HCT116 (cell line): ENCODE results near the gene RPL29. TPM values are rescaled to one million over a fixed set of nuclear protein-coding genes. Genes with fewer than 3 reads are reported as not detected.

Experiments used
- ATAC-seq: fragments of 200-7000 bp; cut with Tn5 transposase; 2 replicates; pipeline ENCODE4 v1.9.1; 2020; ENCODE audit warnings: mild to moderate bottlenecking, moderate library complexity
- BruUV-seq: library from RNA; stranded (reverse); fragments of 400-500 nt; replicated peaks from 2 replicates; lab custom pipeline; 2021; lab: Mats Ljungman, UMichigan
- CTCF ChIA-PET: fragments of 300-600 bp; sonication (Branson Sonifier 250); formaldehyde crosslinking; loops from one replicate; lab custom pipeline; 2021; ENCODE audit warnings: antibody characterized with exemption; lab: Charles Lee
- POLR2A ChIA-PET: fragments of 300-600, 350-600 bp; sonication (Branson Sonifier 250); formaldehyde crosslinking; loops from one replicate; lab custom pipeline; 2021; ENCODE audit warnings: antibody characterized with exemption; lab: Charles Lee
- RAD21 ChIA-PET, 2 experiments: fragments of 300-600 bp; sonication (Branson Sonifier 250); formaldehyde crosslinking; loops; one replicate each; lab custom pipeline; 2023; ENCODE audit warnings: low total read pairs in 2 of 2; ENCODE audit not compliant: uncharacterized antibody in 2 of 2, unreplicated experiment in 2 of 2, low non-redundant PET in 1 of 2; lab: Charles Lee
- DNase-seq: peaks from one replicate; pipeline ENCODE4 v3.0.0-alpha.2; 2010; ENCODE audit warnings: low read depth, low spot score
- H2AFZ ChIP-seq: fragments of 200-600 bp; shearing (Covaris generic), sonication (generic); 2 replicates; pipeline ENCODE4 v1.6.1; 2017; ENCODE audit warnings: low read depth, mixed run types, mixed read lengths, antibody characterized with exemption, low read length; ENCODE audit not compliant: poor library complexity, severe bottlenecking
- H3K27ac ChIP-seq: 2 replicates; pipeline ENCODE4 v1.5.1; 2012; ENCODE audit warnings: low read depth, low read length
- H3K27me3 ChIP-seq: fragments of 200-600 bp; sonication (generic); 2 replicates; pipeline ENCODE4 v1.6.1; 2016; ENCODE audit warnings: mixed run types, low read length, mixed read lengths; ENCODE audit not compliant: insufficient read depth
- H3K36me3 ChIP-seq, 2 experiments: fragments of 200-500 bp in 1 of 2; fragments of 200-600 bp in 1 of 2; sonication (Bioruptor generic) in 1 of 2; sonication (generic) in 1 of 2; 2 replicates each; pipeline versions ENCODE4 v1.5.1 to v1.6.1; 2014 to 2016; ENCODE audit warnings: low read length in 2 of 2, inconsistent platforms in 1 of 2, mixed read lengths in 1 of 2, mixed run types in 1 of 2; ENCODE audit not compliant: insufficient read depth in 2 of 2, control insufficient read depth in 1 of 2
- H3K4me1 ChIP-seq, 2 experiments: fragments of 200-600 bp in 1 of 2; sonication (generic) in 1 of 2; 2 replicates each; pipeline versions ENCODE4 v1.5.1 to v1.6.1; 2012 to 2017; ENCODE audit warnings: low read length in 2 of 2, inconsistent platforms in 1 of 2, mild to moderate bottlenecking in 1 of 2, mixed read lengths in 1 of 2, mixed run types in 1 of 2, moderate library complexity in 1 of 2; ENCODE audit not compliant: insufficient read depth in 2 of 2, control insufficient read depth in 1 of 2
- H3K4me2 ChIP-seq: fragments of 200-600 bp; sonication (generic); 2 replicates; pipeline ENCODE4 v1.6.1; 2017; ENCODE audit warnings: mixed run types, low read length, mixed read lengths
- H3K4me3 ChIP-seq, 2 experiments: fragments of 200-600 bp in 1 of 2; sonication (generic) in 1 of 2; replicated peaks in 1 of 2; 2 replicates each; pipeline ENCODE4 v1.5.1; 2011 to 2016; ENCODE audit warnings: low read length in 2 of 2, control low read depth in 1 of 2, low read depth in 1 of 2, mild to moderate bottlenecking in 1 of 2, mixed read lengths in 1 of 2, mixed run types in 1 of 2
- H3K79me2 ChIP-seq: fragments of 200-600 bp; sonication (generic); 2 replicates; pipeline ENCODE4 v1.6.1; 2017; ENCODE audit warnings: mild to moderate bottlenecking, mixed run types, low read length, moderate library complexity, mixed read lengths; ENCODE audit not compliant: insufficient read depth
- H3K9ac ChIP-seq: fragments of 200-600 bp; sonication (generic); 2 replicates; pipeline ENCODE4 v1.6.1; 2016; ENCODE audit warnings: low read length, mixed read lengths
- H3K9me2 ChIP-seq: fragments of 200-600 bp; sonication (generic), shearing (Covaris generic); 2 replicates; pipeline ENCODE4 v1.6.1; 2017; ENCODE audit warnings: mixed run types, mild to moderate bottlenecking, moderate library complexity; ENCODE audit not compliant: insufficient read depth
- H3K9me3 ChIP-seq, 2 experiments: fragments of 200-500 bp in 1 of 2; fragments of 200-600 bp in 1 of 2; sonication (Bioruptor generic) in 1 of 2; sonication (generic) in 1 of 2; 2 replicates each; pipeline ENCODE4 v1.6.1; 2014 to 2017; ENCODE audit warnings: low read length in 2 of 2, mixed read lengths in 2 of 2, inconsistent platforms in 1 of 2, low read depth in 1 of 2, mild to moderate bottlenecking in 1 of 2, mixed run types in 1 of 2, moderate library complexity in 1 of 2; ENCODE audit not compliant: control insufficient read depth in 1 of 2, insufficient read depth in 1 of 2
- H4K20me1 ChIP-seq: fragments of 200-600 bp; sonication (generic), shearing (Covaris generic); 2 replicates; pipeline ENCODE4 v1.6.1; 2017; ENCODE audit warnings: mixed run types, mild to moderate bottlenecking, moderate library complexity; ENCODE audit not compliant: insufficient read depth
- CBX3 ChIP-seq: IDR thresholded peaks from 2 replicates; pipeline ENCODE4 v1.6.1; 2012; ENCODE audit warnings: low read depth
- CTCF ChIP-seq, 3 experiments: fragments of 200-600 bp in 1 of 3; sonication (generic) in 1 of 3; IDR thresholded peaks in 2 of 3; conservative IDR thresholded peaks in 1 of 3; 2 replicates each; pipeline ENCODE4 v1.5.1; 2012 to 2017; ENCODE audit warnings: low read depth in 2 of 3, low read length in 2 of 3, antibody characterized with exemption in 1 of 3, borderline replicate concordance in 1 of 3, control low read depth in 1 of 3, mild to moderate bottlenecking in 1 of 3, mixed read lengths in 1 of 3, mixed run types in 1 of 3, moderate library complexity in 1 of 3; ENCODE audit not compliant: insufficient read depth in 1 of 3
- ELF1 ChIP-seq: IDR thresholded peaks from 2 replicates; pipeline ENCODE4 v1.6.1; 2012; ENCODE audit warnings: low read depth, borderline replicate concordance
- JUND ChIP-seq: IDR thresholded peaks from 2 replicates; pipeline ENCODE4 v1.6.1; 2012
- MAX ChIP-seq: IDR thresholded peaks from 2 replicates; pipeline ENCODE4 v1.6.1; 2012
- POLR2A ChIP-seq: IDR thresholded peaks from 2 replicates; pipeline ENCODE4 v1.7.0; 2011; ENCODE audit warnings: borderline replicate concordance; ENCODE audit not compliant: insufficient read depth, insufficient read length; ENCODE audit errors: extremely low read depth
- POLR2AphosphoS5 ChIP-seq: IDR thresholded peaks from 2 replicates; pipeline ENCODE4 v1.6.1; 2011; ENCODE audit warnings: mild to moderate bottlenecking, low read depth, low read length, moderate library complexity
- RAD21 ChIP-seq: IDR thresholded peaks from 2 replicates; pipeline ENCODE4 v1.6.1; 2012; ENCODE audit warnings: low read depth, mild to moderate bottlenecking
- SIN3A ChIP-seq: IDR thresholded peaks from 2 replicates; pipeline ENCODE4 v1.6.1; 2012; ENCODE audit warnings: low read depth
- SP1 ChIP-seq: IDR thresholded peaks from 2 replicates; pipeline ENCODE4 v1.6.1; 2012; ENCODE audit warnings: low read depth
- SRF ChIP-seq: IDR thresholded peaks from 2 replicates; pipeline ENCODE4 v1.6.1; 2012; ENCODE audit warnings: low read depth
- YY1 ChIP-seq: IDR thresholded peaks from 2 replicates; pipeline ENCODE4 v1.6.1; 2011; ENCODE audit warnings: low read length, low read depth, moderate library complexity, mild to moderate bottlenecking; ENCODE audit not compliant: insufficient replicate concordance; ENCODE audit errors: extremely low read depth
- intact Hi-C: fragments of 100-400 bp; cut with micrococcal nuclease; formaldehyde crosslinking; loops from 2 replicates; pipeline ENCODE4 v1.10.0; 2022
- total RNA-seq: library from RNA; stranded (reverse); gene quantifications from one replicate; pipeline ENCODE4 v1.2.1, GENCODE V29; 2021; ENCODE audit not compliant: unreplicated experiment

Gene RPL29
- total RNA-seq, 1 experiment from 2014 or later: 1,880 TPM

- H4K20me1 ChIP-seq: no peaks in the 10 kb centered on the region
- no peak overlapping the region for H3K9ac ChIP-seq
- no peaks in the 10 kb centered on the region for H3K9me2 ChIP-seq
- ChIA-PET RAD21 (no interaction called here), POLR2A (no interaction called here), CTCF (no interaction called here)
- H3K4me3 ChIP-seq: no peak overlapping the region
- H2AFZ ChIP-seq: no peak overlapping the region
- no TSS peak for BruUV-seq
- peaks cover 0 to 9% of the 10 kb centered on the region in 2 experiments; a peak in 2 of 4 replicates for H3K4me1 ChIP-seq
- no peak overlapping the region for H3K27ac ChIP-seq
- H3K79me2 ChIP-seq: no peaks in the 10 kb centered on the region
- no peak for DNase-seq
- no peaks in the 10 kb centered on the region for H3K9me3 ChIP-seq
- no peak for TF ChIP-seq JUND
- no peak for TF ChIP-seq POLR2AphosphoS5
- no peak for TF ChIP-seq SIN3A
- TF ChIP-seq ELF1: no peak
- TF ChIP-seq MAX: no peak
- TF ChIP-seq CBX3: no peak
- no peak for TF ChIP-seq RAD21
- no peak for TF ChIP-seq YY1
- H3K4me2 ChIP-seq: no peak overlapping the region
- ATAC-seq: no peak
- no peaks in the 10 kb centered on the region for H3K36me3 ChIP-seq
- no peaks in the 10 kb centered on the region for H3K27me3 ChIP-seq
- intact Hi-C loops: no loop called here
Measured at GRCh38 chr3:52032702-52033408, 37.2 kb upstream of the RPL29 start.

GRCh38 chr3:52031896-52032295, 36.2 kb upstream of the RPL29 start:
- Histone ChIP-seq H3K79me2 (no peaks in the 10 kb centered on the region), H3K9me3 (no peaks in the 10 kb centered on the region), H3K9me2 (no peaks in the 10 kb centered on the region), H3K36me3 (no peaks in the 10 kb centered on the region), H3K9ac (no peak overlapping the region), H3K4me3 (no peak overlapping the region), H3K4me1 (peaks cover 0 to 9% of the 10 kb centered on the region in 2 experiments; a peak in 2 of 4 replicates), H2AFZ (no peak overlapping the region), H3K4me2 (no peak overlapping the region), H3K27ac (no peak overlapping the region), H3K27me3 (no peaks in the 10 kb centered on the region), H4K20me1 (no peaks in the 10 kb centered on the region)
- ChIA-PET CTCF (no interaction called here), POLR2A (no interaction called here), RAD21 (no interaction called here)
- no TSS peak for BruUV-seq
- intact Hi-C loops: no loop called here
- TF ChIP-seq SRF (no peak), CTCF (IDR thresholded peaks at IDR 0.05 in 2 of 3, conservative IDR thresholded peaks at IDR 0.05 in 1 of 3; ENCODE audit: borderline replicate concordance in 1 of 3, insufficient read depth in 1 of 3, low read depth in 2 of 3, low read length in 2 of 3) (no peak), POLR2A (no peak), POLR2AphosphoS5 (no peak), SP1 (no peak), CBX3 (no peak), MAX (no peak)
- ATAC-seq: no peak
- no peak for DNase-seq
